AG04449 (cell line): Measurements from ENCODE around the gene NOP16.

Source experiments
- CTCF ChIA-PET: fragments of 350-600 bp; formaldehyde crosslinking; extraction: SDS; loops from one replicate; lab custom pipeline; 2021; ENCODE audit warnings: antibody characterized with exemption; lab: Yijun Ruan, JAX
- POLR2A ChIA-PET: fragments of 400-600, 350-600 bp; formaldehyde crosslinking; extraction: SDS; loops from one replicate; lab custom pipeline; 2020; ENCODE audit warnings: antibody characterized with exemption, inconsistent platforms; lab: Yijun Ruan, JAX
- DNase-seq: peaks from one replicate; pipeline ENCODE4 v3.0.0-alpha.2; 2010; ENCODE audit warnings: low read depth, low spot score
- H3K4me3 ChIP-seq: 2 replicates; pipeline ENCODE4 v1.5.1; 2011; ENCODE audit warnings: low read depth, mild to moderate bottlenecking, control low read depth, low read length
- CTCF ChIP-seq: IDR thresholded peaks from one replicate; pipeline ENCODE4 v1.5.1; 2011; ENCODE audit warnings: mild to moderate bottlenecking, moderate library complexity, low read length, control low read depth, inconsistent platforms; ENCODE audit not compliant: insufficient read depth; ENCODE audit errors: missing control alignments

Gene NOP16

DNA sequence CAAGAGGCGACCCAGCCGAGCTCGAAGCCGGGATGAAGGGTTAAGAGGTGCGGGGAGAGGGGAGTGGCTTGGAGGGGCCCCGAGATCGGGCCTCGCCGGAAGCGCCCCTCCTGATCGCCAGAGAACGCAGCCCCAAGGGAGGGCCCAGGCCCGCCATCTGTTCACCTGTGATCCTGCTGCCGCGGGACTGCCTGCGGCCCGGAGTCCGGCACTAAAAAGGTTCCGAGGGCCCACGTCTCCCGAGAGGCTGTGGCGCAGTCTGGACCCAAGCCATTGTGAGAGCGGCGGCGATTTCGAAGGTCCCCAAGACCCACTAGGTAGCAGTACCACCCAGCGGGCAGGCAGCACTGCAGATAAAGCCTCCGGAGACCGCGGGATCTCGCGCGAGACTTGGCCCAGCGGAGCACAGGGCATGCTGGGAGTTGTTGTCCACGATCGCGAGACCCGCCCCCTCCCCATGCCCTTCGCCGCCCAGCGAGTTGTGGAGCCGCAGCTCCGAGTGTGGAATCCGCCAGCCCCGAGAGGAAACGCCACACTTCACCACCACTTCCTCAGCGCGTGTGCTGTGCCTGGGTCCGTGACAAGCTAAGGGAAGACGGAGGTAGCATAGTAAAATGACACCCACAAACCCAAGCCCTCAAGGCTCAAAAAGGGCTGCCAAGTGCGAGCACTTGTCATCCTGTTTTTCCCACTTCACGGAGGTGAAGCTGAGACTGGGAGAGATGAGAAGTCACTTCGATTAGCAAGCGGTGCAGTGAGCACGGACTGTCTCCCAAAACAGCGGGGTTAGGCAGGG, 26.8 kb downstream of the NOP16 start, which contains the start of gene KIAA1191:
Gene KIAA1191 (minus strand): TSS at position 328 of the 796 bp plus-strand sequence. CDS start 2,256 bp downstream, outside the sequence.
- TF ChIP-seq CTCF, result peak; percentile 0
- CTCF ChIA-PET, result interaction anchor here (1.0 to 1.8 kb wide), 2 partner anchors 10 to 632 kb away, joined by 4 to 7 read pairs; no protein-coding TSS in a partner anchor
- POLR2A ChIA-PET, result interaction anchor here (0.6 to 1.1 kb wide), 3 partner anchors 10 to 140 kb away, joined by 3 to 5 read pairs (median 3); no protein-coding TSS in a partner anchor
- H3K4me3 ChIP-seq, result peak within 1 kb of the TSS; percentile 94
- peak; percentile 34 for DNase-seq

- POLR2A ChIA-PET, result interaction anchor here (1.1 kb wide), 1 partner anchor 141 kb away, joined by 3 read pairs; no protein-coding TSS in a partner anchor
- no peak for TF ChIP-seq CTCF
- DNase-seq, result no peak
- H3K4me3 ChIP-seq, result peak overlapping the region; percentile 94
- CTCF ChIA-PET, result interaction anchor here (1.0 to 1.6 kb wide), 2 partner anchors 9 to 87 kb away, joined by 3 to 4 read pairs; no protein-coding TSS in a partner anchor
Observed at GRCh38 chr5:176360894-176361436, 27.4 kb downstream of the NOP16 start.

DNA sequence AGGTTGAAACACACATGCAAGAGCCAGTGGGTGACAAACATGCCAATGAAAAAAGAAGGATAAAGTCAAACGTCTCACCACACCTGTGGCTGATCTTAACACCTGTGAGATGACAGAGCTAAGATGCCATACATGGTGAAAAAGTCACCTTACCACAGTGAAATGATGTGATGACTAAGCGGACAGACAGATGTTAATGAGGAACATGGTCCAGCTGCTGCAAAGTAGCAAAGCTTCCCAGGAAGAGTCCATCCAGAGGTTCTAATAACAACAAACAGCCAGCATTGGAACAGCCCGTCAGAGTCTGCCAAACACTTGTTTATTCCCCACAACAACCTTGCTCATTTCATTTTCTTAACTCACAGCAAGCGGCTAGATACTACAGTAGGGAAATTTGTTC, 28.7 kb downstream of the NOP16 start:
- no peak for TF ChIP-seq CTCF
- H3K4me3 ChIP-seq, result peak overlapping the region; percentile 20
- CTCF ChIA-PET, result interaction anchor here (1.6 kb wide), 1 partner anchor 88 kb away, joined by 3 read pairs; no protein-coding TSS in a partner anchor
- DNase-seq, result no peak
- POLR2A ChIA-PET, result no interaction called here

DNA sequence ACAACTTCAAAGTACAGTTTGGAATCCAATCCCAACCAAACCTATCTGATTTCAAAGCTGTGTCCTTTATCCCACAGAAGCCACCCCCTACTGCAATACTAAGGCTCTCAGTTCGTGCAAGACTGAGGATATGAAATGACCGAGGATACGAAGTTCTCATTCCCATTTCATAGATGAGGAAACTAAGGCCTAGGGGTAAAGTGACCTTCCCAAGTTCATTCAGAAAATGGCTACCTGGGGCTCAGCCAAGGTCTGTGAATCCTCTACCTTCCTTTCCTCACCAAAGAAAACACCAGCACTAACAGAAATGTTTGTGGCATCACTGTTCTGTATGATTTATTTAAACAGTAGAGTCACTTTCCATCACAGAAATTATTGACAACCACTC, 32.2 kb downstream of the NOP16 start:
- ChIA-PET POLR2A (no interaction called here), CTCF (no interaction called here)
- H3K4me3 ChIP-seq, result no peak overlapping the region
- TF ChIP-seq CTCF, result no peak
- no peak for DNase-seq

DNA sequence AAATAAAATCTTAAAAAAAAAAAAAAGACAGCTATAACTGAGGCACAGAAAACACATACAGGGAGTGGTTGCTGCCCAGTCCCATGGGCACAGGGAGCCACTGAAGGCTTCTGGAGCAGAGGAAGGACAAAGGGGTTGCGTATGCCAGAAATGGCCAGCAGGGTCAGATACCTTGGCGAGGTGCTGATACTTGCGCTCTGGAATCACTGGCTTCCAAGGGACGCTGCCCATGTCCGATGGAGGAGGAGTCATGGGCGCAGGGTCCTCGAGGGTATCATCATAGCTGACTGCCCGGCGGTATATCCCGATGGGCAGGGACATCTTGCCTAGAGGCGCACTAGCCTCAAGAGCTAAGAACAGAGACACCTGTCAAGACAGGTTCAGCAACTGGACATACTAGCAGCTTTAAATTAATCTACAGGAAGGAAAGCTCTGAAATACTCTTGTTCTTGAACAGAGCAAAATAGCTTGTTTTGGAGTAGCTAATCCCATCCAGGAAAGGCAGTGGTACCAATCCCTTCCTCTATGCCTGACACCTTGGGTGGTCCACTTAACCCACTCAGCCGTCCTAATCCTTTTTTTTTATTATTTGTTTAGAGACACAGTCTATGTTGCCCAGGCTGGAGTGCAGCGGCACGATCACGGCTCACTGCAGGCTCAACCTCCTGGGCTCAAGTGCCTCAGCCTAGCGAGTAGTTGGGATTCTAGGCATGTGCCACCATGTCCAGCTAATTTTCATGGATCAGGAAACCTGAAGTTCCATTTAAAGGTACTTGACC, 32.8 kb downstream of the NOP16 start:
- CTCF ChIA-PET, result no interaction called here
- POLR2A ChIA-PET, result no interaction called here
- DNase-seq, result no peak
- H3K4me3 ChIP-seq, result no peak overlapping the region
- no peak for TF ChIP-seq CTCF
